Renal cortical epithelial cell (primary cell): ENCODE results near the gene LRCH2. TPM values are rescaled to one million over a fixed set of nuclear protein-coding genes. Genes with fewer than 3 reads are reported as not detected.
"Not testable (repeated sequence)": the region's sequence is repeated elsewhere in the genome, so short reads cannot be mapped to it uniquely, and the experiment has no call there.

Experiments used
- DNase-seq: peaks from one replicate; pipeline ENCODE4 v3.0.0-alpha.2; 2011; ENCODE audit warnings: low read depth
- total RNA-seq: library from RNA; depleted of rRNA; stranded (reverse); fragments of >200 nt; gene quantifications from 2 replicates; pipeline ENCODE4 v1.2.3, GENCODE V29; 2014

Gene LRCH2
- total RNA-seq, 1 donor from 2014 or later: 7.4 TPM

- no peak for DNase-seq
These were observed 19.7 kb downstream of the LRCH2 start for GRCh38 chrX:115214151-115214550.

GRCh38 chrX:115209547-115209946, 24.3 kb downstream of the LRCH2 start:
- not testable (repeated sequence) for DNase-seq

GRCh38 chrX:115204040-115204439, 29.9 kb downstream of the LRCH2 start:
- no peak for DNase-seq

- no peak for DNase-seq
These were observed 41.6 kb downstream of the LRCH2 start for GRCh38 chrX:115192244-115192700.

- DNase-seq: no peak
These were observed 42.2 kb downstream of the LRCH2 start for GRCh38 chrX:115191490-115192243.

GRCh38 chrX:115190636-115191489, 43.0 kb downstream of the LRCH2 start:
- no peak for DNase-seq

- no peak for DNase-seq
These were observed 44.0 kb downstream of the LRCH2 start for GRCh38 chrX:115189646-115190635.

GRCh38 chrX:115189110-115189509, 44.8 kb downstream of the LRCH2 start, which contains the start of gene RBMXL3:
Gene RBMXL3 (plus strand): TSS chrX:115189410. CDS start chrX:115189442, 32 bp downstream.
- DNase-seq: no peak

DNA sequence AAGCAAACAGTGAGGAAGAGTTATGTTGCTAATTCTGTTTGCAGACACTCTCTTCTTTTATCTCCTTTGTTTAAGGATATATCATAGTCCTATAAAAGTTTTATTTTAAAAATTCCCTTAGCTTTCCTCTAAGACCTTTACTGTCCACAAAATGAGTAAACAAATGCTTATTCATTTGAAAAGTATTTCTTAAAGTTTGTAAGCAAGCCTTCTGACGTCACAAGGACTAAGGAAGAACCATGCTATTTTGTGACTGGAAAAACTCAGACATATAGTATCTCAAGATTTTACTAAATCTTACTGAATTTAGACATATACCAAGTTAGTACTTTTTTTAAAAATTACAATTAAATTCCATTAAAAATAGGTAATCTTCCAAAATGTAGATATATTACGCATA, 49.9 kb downstream of the LRCH2 start:
- no peak for DNase-seq

DNA sequence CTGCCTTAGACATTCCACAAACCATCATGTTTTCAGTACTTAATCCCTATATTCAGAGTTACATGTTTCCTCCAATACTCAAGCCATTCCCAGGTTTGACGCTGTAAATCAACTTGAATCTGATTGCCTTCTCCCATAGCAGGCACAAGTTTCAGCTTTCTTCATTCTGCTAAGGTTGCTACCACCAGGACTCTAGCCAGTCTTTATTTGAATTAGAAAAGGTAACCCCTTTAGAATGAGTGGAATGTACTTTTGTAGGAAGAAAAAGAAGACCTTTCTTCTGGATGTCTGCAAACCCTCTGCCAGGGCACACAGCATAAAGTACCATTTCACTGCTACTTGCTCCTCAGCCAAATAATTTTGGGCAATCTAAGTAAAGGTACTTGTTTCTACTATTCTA, 55.4 kb downstream of the LRCH2 start:
- no peak for DNase-seq

DNA sequence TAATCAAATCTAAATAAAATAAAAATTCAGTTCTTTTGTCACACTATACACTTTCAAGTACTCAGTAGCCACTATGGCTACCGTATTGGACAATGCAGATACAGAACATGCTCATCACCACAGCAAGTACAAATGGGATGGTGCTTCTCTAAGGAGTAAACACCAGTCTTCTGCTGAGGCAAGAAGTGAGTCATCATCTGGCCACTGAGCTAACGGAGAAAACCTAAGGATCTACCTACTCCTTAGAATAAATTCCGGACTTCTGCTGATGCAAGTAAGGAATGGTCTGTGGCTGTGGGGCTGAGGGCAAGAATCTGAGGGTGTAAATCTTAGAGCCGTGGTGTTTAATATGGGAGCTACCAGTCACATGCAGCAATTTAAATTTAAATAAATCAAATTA, 56.0 kb downstream of the LRCH2 start:
- DNase-seq: peak; percentile 0

DNA sequence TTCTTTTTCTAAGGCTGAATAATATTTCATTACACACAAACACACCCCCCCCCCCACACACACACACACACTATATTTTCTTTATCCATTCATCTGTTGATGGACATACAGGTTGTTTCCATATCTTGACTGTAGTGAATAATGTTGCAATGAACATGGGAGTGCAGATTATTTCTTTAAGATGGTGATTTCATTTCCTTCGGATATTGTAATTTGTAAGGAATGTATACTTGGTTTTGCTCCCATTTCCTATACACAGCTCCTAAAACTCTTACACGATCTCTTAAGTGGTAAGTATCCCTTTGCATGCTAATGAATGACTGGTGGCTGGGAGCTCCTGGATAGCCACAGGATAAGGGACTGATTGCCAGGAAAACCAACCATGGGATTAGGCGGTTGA, 59.3 kb downstream of the LRCH2 start:
- DNase-seq: no peak

DNA sequence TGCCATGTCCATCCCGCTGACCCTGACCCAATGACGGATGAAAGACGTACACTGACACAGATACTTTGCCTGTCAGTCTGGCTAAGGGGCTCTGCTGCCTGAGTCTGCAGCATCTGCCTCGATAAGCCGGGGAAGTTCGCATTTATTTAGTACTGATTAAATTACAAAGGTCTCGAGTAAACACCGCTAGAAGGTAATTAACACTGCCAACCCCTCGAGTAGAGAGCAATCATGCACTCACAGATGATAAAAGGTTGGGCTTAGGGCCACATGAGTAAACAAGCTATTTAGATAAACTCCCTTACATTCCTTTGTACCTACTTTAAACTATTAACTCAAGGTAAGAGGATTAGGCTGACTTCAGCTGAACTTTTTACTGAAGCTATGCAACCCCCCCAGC, 60.7 kb downstream of the LRCH2 start:
- DNase-seq: no peak

- peak; percentile 33 for DNase-seq
These were observed 86.7 kb downstream of the LRCH2 start for GRCh38 chrX:115147220-115147619.

DNA sequence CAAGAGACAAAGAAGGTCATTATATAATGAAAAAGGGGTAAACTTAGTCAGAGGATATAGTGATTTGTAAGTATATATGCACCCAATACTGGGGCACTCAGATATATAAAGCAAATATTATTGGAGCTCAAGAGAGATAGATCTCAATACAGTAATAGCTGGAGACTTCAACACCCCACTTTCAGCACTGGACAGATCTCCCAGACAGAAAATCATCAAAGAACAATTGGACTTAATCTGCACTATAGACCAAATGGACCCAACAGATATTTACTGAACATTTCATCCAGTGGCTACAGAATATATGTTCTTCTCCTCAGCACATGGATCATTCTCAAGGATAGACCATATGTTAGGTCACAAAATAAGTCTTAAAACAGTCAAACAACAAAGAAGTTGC, 91.8 kb downstream of the LRCH2 start:
- no peak for DNase-seq

DNA sequence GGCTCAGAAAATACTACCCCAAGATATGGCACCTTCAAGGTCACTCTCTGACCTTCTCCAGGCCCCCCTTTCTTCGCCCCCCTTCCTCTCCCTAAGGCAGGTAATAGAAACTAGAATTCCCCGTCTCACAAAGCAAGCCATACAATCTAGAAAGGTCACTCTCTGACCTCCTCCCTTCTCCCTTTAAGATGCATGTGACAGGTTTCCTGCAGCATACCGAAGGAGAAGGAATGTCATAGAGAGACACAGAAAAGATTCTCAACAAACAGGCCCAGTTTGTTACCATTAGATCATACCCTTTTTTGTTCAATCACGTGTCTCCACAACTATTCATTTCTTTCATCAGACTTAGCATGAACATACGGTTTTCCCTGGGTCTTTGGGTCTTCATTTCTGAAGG, 95.9 kb downstream of the LRCH2 start:
- no peak for DNase-seq

- DNase-seq: no peak
These were observed 99.5 kb downstream of the LRCH2 start for GRCh38 chrX:115134382-115134781.

DNA sequence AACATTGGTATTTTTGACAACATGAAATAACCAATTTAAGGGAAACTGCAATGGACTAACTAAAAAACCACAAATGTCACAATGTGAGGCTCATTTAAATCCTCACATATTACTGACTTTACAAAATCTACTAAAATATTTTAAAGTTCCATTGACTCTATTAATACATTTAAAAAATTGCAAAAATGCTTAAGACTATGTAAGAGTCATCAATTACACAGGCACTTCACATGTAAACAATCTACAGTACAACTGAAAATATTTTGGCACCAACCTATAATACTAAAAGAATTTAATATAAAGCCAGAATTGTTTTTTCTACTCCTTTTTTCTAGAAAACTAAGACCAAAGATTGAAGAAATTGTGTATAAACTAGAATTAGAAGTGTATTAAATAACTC, 121.5 kb downstream of the LRCH2 start:
- no peak for DNase-seq

GRCh38 chrX:115098897-115099296, 135.0 kb downstream of the LRCH2 start:
- DNase-seq: no peak

DNA sequence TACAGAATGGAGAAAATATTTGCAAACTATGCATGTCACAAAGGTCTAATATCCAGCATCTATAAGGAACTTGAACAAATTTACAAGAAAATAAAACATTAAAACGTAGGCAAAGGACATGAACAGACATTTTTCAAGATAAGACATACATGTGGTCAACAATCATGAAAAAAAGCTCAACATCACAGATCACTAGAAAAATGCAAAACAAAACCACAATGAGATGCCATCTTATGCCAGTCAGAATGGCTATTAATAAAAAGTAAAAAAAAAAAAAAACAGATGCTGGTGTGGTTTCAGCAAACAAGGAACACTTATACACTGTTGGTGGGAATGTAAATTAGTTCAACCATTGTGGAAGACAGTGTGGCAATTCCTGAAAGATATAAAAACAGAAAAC, 140.7 kb downstream of the LRCH2 start:
- DNase-seq: peak; percentile 0

DNA sequence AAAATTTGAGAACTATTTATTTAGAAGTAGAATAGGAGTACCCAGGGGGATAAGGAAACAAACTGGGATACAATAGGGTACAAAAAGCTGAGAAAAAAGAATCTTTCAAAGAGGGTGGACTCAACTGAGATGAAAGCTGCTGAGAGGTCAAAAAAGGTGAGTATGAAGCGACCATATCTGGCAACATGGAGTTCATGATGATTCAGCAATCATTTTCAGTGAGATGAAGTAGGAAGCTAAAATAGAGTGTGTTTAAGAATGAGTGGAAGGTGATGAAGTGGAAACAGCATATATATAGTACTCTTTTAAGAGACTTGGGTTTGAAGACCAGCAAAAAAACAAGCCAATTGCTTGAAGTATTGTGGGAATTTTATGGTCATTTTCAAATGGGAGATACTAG, 144.5 kb downstream of the LRCH2 start:
- DNase-seq: no peak

GRCh38 chrX:115068896-115069295, 165.0 kb downstream of the LRCH2 start:
- DNase-seq: no peak
